ENCODE data around the gene BSN. TPM values are rescaled to one million over a fixed set of nuclear protein-coding genes. Genes with fewer than 3 reads are reported as not detected.

The BSN gene
- total RNA-seq, 1 experiment from 2014 or later, result 0.37 TPM

- Mint-ChIP-seq H3K4me1 (ENCODE audit: insufficient read depth, unreplicated experiment) (no peaks in the 10 kb centered on the region), H3K36me3 (ENCODE audit: insufficient read depth, unreplicated experiment) (peaks cover 41% of the 10 kb centered on the region)
- POLR2A ChIA-PET, result interaction anchor here (3.2 kb wide), 1 partner anchor 10 kb away, joined by 10 read pairs; no protein-coding TSS in a partner anchor
Observed at GRCh38 chr3:49511639-49512038, 42.6 kb upstream of the BSN start.

GRCh38 chr3:49512781-49513355 lies 41.4 kb upstream of the BSN start:
- Mint-ChIP-seq H3K27me3 (ENCODE audit: insufficient read depth, unreplicated experiment) (no peaks in the 10 kb centered on the region), H3K9me3 (ENCODE audit: unreplicated experiment) (no peaks in the 10 kb centered on the region), H3K27ac (ENCODE audit: low read depth, unreplicated experiment) (no peak overlapping the region), H3K4me3 (ENCODE audit: unreplicated experiment) (no peak overlapping the region), H3K36me3 (ENCODE audit: insufficient read depth, unreplicated experiment) (peaks cover 43% of the 10 kb centered on the region), H3K4me1 (ENCODE audit: insufficient read depth, unreplicated experiment) (no peaks in the 10 kb centered on the region)
- no TSS peak for BruUV-seq (replicated peaks)
- POLR2A ChIA-PET, result interaction anchor here (0.9 kb wide), 1 partner anchor 12 kb away, joined by 3 read pairs; no protein-coding TSS in a partner anchor
- DNase-seq (ENCODE audit: unreplicated experiment), result no peak
- CTCF ChIA-PET, result no interaction called here
- no peak for TF ChIP-seq CTCF (IDR thresholded peaks at IDR 0.05; ENCODE audit: unreplicated experiment)
- intact Hi-C loops (cut with micrococcal nuclease), result no loop called here

More at GRCh38 chr3:49511639-49512038, 42.6 kb upstream of the BSN start:
- DNase-seq (ENCODE audit: unreplicated experiment), result no peak
- no TSS peak for BruUV-seq (replicated peaks)
- CTCF ChIA-PET, result interaction anchor here (0.7 to 1.3 kb wide), 2 partner anchors 29 to 532 kb away, joined by 3 read pairs; no protein-coding TSS in a partner anchor
- Mint-ChIP-seq H3K27me3 (ENCODE audit: insufficient read depth, unreplicated experiment) (no peaks in the 10 kb centered on the region), H3K27ac (ENCODE audit: low read depth, unreplicated experiment) (no peak overlapping the region), H3K9me3 (ENCODE audit: unreplicated experiment) (no peaks in the 10 kb centered on the region), H3K4me3 (ENCODE audit: unreplicated experiment) (no peak overlapping the region)
- intact Hi-C loops (cut with micrococcal nuclease), result no loop called here
- TF ChIP-seq CTCF (IDR thresholded peaks at IDR 0.05; ENCODE audit: unreplicated experiment), result no peak

- CTCF ChIA-PET, result interaction anchor here (0.7 kb wide), 1 partner anchor 142 kb away, joined by 3 read pairs; no protein-coding TSS in a partner anchor
- no peak overlapping the region for H3K4me3 Mint-ChIP-seq (ENCODE audit: unreplicated experiment)
- H3K36me3 Mint-ChIP-seq (ENCODE audit: insufficient read depth, unreplicated experiment), result peaks cover 46% of the 10 kb centered on the region
- DNase-seq (ENCODE audit: unreplicated experiment), result no peak
- no peak for TF ChIP-seq CTCF (IDR thresholded peaks at IDR 0.05; ENCODE audit: unreplicated experiment)
- no peak overlapping the region for H3K27ac Mint-ChIP-seq (ENCODE audit: low read depth, unreplicated experiment)
- no peaks in the 10 kb centered on the region for H3K9me3 Mint-ChIP-seq (ENCODE audit: unreplicated experiment)
- POLR2A ChIA-PET, result interaction anchor here (0.8 to 0.9 kb wide), 2 partner anchors 12 to 13 kb away, joined by 3 to 4 read pairs; no protein-coding TSS in a partner anchor
- intact Hi-C loops (cut with micrococcal nuclease), result no loop called here
- H3K4me1 Mint-ChIP-seq (ENCODE audit: insufficient read depth, unreplicated experiment), result no peaks in the 10 kb centered on the region
- H3K27me3 Mint-ChIP-seq (ENCODE audit: insufficient read depth, unreplicated experiment), result no peaks in the 10 kb centered on the region
- BruUV-seq (replicated peaks), result no TSS peak
Observed at GRCh38 chr3:49513494-49514124, 40.7 kb upstream of the BSN start.

GRCh38 chr3:49518016-49518415 lies 36.3 kb upstream of the BSN start:
- BruUV-seq (replicated peaks), result no TSS peak
- H3K27ac Mint-ChIP-seq (ENCODE audit: low read depth, unreplicated experiment), result no peak overlapping the region
- H3K4me3 Mint-ChIP-seq (ENCODE audit: unreplicated experiment), result no peak overlapping the region
- no peak for TF ChIP-seq CTCF (IDR thresholded peaks at IDR 0.05; ENCODE audit: unreplicated experiment)
- H3K9me3 Mint-ChIP-seq (ENCODE audit: unreplicated experiment), result no peaks in the 10 kb centered on the region
- ChIA-PET CTCF (no interaction called here), POLR2A (no interaction called here)
- peaks cover 44% of the 10 kb centered on the region for H3K36me3 Mint-ChIP-seq (ENCODE audit: insufficient read depth, unreplicated experiment)
- intact Hi-C loops (cut with micrococcal nuclease), result no loop called here
- no peak for DNase-seq (ENCODE audit: unreplicated experiment)
- no peaks in the 10 kb centered on the region for H3K4me1 Mint-ChIP-seq (ENCODE audit: insufficient read depth, unreplicated experiment)
- H3K27me3 Mint-ChIP-seq (ENCODE audit: insufficient read depth, unreplicated experiment), result no peaks in the 10 kb centered on the region
